ENCODE results near the gene MTHFD2. TPM values are rescaled to one million over a fixed set of nuclear protein-coding genes. Genes with fewer than 3 reads are reported as not detected.

The MTHFD2 gene
- total RNA-seq, 1 experiment from 2014 or later, result 205 TPM

- Mint-ChIP-seq H3K4me3 (ENCODE audit: low read depth, unreplicated experiment) (peak overlapping the region; percentile 95), H3K27ac (ENCODE audit: unreplicated experiment) (peak overlapping the region; percentile 98), H3K36me3 (ENCODE audit: insufficient read depth, unreplicated experiment) (peaks cover 45% of the 10 kb centered on the region), H3K4me1 (ENCODE audit: low read depth, unreplicated experiment) (peaks cover 23% of the 10 kb centered on the region), H3K9me3 (ENCODE audit: low read depth, unreplicated experiment) (peaks cover 4% of the 10 kb centered on the region), H3K27me3 (ENCODE audit: unreplicated experiment) (no peaks in the 10 kb centered on the region)
- no peak for DNase-seq
- CTCF ChIA-PET, result interaction anchor here (2.6 kb wide), 1 partner anchor 19 kb away, joined by 12 read pairs; the partner anchor contains the start of gene MOB1A
- intact Hi-C loops (cut with micrococcal nuclease; ENCODE audit: unreplicated experiment), result loop anchor here (1.0 kb wide), 1 partner anchor 20 kb away; the partner anchor contains the start of gene MOB1A
- no peak for TF ChIP-seq CTCF (IDR thresholded peaks at IDR 0.05; ENCODE audit: unreplicated experiment)
- no TSS peak for BruUV-seq (replicated peaks)
Measured at GRCh38 chr2:74198023-74198460, 373 bp upstream of the MTHFD2 start.

- peaks cover 4% of the 10 kb centered on the region for H3K9me3 Mint-ChIP-seq (ENCODE audit: low read depth, unreplicated experiment)
- no peak for DNase-seq
- intact Hi-C loops (cut with micrococcal nuclease; ENCODE audit: unreplicated experiment), result no loop called here
- CTCF ChIA-PET, result interaction anchor here (0.6 to 2.6 kb wide), 4 partner anchors 11 to 50 kb away, joined by 3 to 12 read pairs (median 4); partner anchors contain the start of gene MOB1A
- H3K4me1 Mint-ChIP-seq (ENCODE audit: low read depth, unreplicated experiment), result peaks cover 26% of the 10 kb centered on the region
- TF ChIP-seq CTCF (IDR thresholded peaks at IDR 0.05; ENCODE audit: unreplicated experiment), result no peak
- H3K36me3 Mint-ChIP-seq (ENCODE audit: insufficient read depth, unreplicated experiment), result peaks cover 54% of the 10 kb centered on the region
- BruUV-seq (replicated peaks), result no TSS peak
- peak overlapping the region; percentile 95 for H3K4me3 Mint-ChIP-seq (ENCODE audit: low read depth, unreplicated experiment)
- no peaks in the 10 kb centered on the region for H3K27me3 Mint-ChIP-seq (ENCODE audit: unreplicated experiment)
- peak overlapping the region; percentile 98 for H3K27ac Mint-ChIP-seq (ENCODE audit: unreplicated experiment)
Measured at GRCh38 chr2:74199275-74199701, 873 bp downstream of the MTHFD2 start.

- peaks cover 32% of the 10 kb centered on the region for H3K4me1 Mint-ChIP-seq (ENCODE audit: low read depth, unreplicated experiment)
- peaks cover 60% of the 10 kb centered on the region for H3K36me3 Mint-ChIP-seq (ENCODE audit: insufficient read depth, unreplicated experiment)
- no peak for DNase-seq
- H3K27me3 Mint-ChIP-seq (ENCODE audit: unreplicated experiment), result no peaks in the 10 kb centered on the region
- peak overlapping the region; percentile 98 for H3K27ac Mint-ChIP-seq (ENCODE audit: unreplicated experiment)
- TF ChIP-seq CTCF (IDR thresholded peaks at IDR 0.05; ENCODE audit: unreplicated experiment), result no peak
- intact Hi-C loops (cut with micrococcal nuclease; ENCODE audit: unreplicated experiment), result no loop called here
- BruUV-seq (replicated peaks), result TSS peak; percentile 42
- peak overlapping the region; percentile 95 for H3K4me3 Mint-ChIP-seq (ENCODE audit: low read depth, unreplicated experiment)
- peaks cover 4% of the 10 kb centered on the region for H3K9me3 Mint-ChIP-seq (ENCODE audit: low read depth, unreplicated experiment)
- CTCF ChIA-PET, result interaction anchor here (0.6 to 2.6 kb wide), 4 partner anchors 11 to 50 kb away, joined by 3 to 12 read pairs (median 4); partner anchors contain the start of gene MOB1A
Measured at GRCh38 chr2:74199871-74200305, 1.5 kb downstream of the MTHFD2 start.

- Mint-ChIP-seq H3K27ac (ENCODE audit: unreplicated experiment) (peak overlapping the region; percentile 98), H3K4me3 (ENCODE audit: low read depth, unreplicated experiment) (peak overlapping the region; percentile 95), H3K36me3 (ENCODE audit: insufficient read depth, unreplicated experiment) (peaks cover 73% of the 10 kb centered on the region), H3K9me3 (ENCODE audit: low read depth, unreplicated experiment) (peaks cover 4% of the 10 kb centered on the region), H3K4me1 (ENCODE audit: low read depth, unreplicated experiment) (peaks cover 45% of the 10 kb centered on the region), H3K27me3 (ENCODE audit: unreplicated experiment) (no peaks in the 10 kb centered on the region)
- BruUV-seq (replicated peaks), result no TSS peak
- DNase-seq, result no peak
- CTCF ChIA-PET, result no interaction called here
- TF ChIP-seq CTCF (IDR thresholded peaks at IDR 0.05; ENCODE audit: unreplicated experiment), result no peak
- intact Hi-C loops (cut with micrococcal nuclease; ENCODE audit: unreplicated experiment), result no loop called here
Measured at GRCh38 chr2:74201196-74201595, 2.8 kb downstream of the MTHFD2 start.
